ENCODE data around the gene HMMR. TPM values are rescaled to one million over a fixed set of nuclear protein-coding genes. Genes with fewer than 3 reads are reported as not detected.

HMMR gene
- total and polyA plus RNA-seq, 2 donors (not counting 1 experiment from before 2014, with no cell fraction given): 0.34 to 1.6 TPM

DNA sequence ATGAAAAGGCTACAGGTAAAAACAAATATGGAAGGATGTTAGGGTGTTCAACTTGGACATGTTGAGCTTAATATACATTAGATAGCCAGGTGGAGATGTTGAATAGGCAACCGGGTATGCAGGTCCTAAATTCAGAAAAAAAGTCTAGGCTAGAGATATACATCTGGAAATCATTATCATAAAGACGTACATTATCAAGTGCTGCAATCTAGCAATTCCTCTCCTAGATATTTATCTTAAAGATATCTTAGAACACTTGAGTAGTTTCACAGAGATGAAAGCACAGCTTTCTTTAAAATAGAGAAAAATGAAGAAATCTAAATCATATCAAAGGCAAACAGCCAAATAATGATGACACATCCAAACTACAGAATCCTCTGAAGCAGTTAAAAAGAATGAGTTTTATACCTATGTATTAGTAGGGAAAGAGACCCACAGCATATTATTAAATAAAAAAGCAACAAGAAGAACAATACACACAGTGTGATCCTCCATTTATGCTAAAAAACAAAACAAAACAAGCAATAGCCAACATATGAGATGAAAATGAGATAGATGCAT, 4.3 kb upstream of the HMMR start:
- no peaks in the 10 kb centered on the region for H3K27me3 Mint-ChIP-seq
- H3K27ac Mint-ChIP-seq: no peak overlapping the region
- DNase-seq: no peak
- intact Hi-C loops (cut with micrococcal nuclease): no loop called here
- H3K4me1 Mint-ChIP-seq: peaks cover 27% of the 10 kb centered on the region
- peaks cover 13 to 22% of the 10 kb centered on the region in 2 donors for H3K4me1 ChIP-seq (ENCODE audit: control insufficient read depth in 2 of 2, insufficient read depth in 2 of 2, low read length in 2 of 2)
- H3K27ac ChIP-seq (ENCODE audit: low read length in 2 of 2): no peak overlapping the region
- H3K79me2 ChIP-seq (ENCODE audit: control insufficient read depth, insufficient read depth, low read length): peaks cover 30% of the 10 kb centered on the region
- no peaks in the 10 kb centered on the region for H3K27me3 ChIP-seq (replicated peaks in 1 of 4; ENCODE audit: control extremely low read depth in 1 of 4, control insufficient read depth in 3 of 4, insufficient read depth in 4 of 4, low read length in 3 of 4)
- ChIA-PET POLR2A (no interaction called here), CTCF (interaction anchor here (0.7 to 6.9 kb wide), 2 partner anchors 11 to 16 kb away, joined by 3 to 49 read pairs; partner anchors contain the start of gene CCNG1)
- no peaks in the 10 kb centered on the region for H3K9me3 Mint-ChIP-seq (ENCODE audit: insufficient read depth)
- no peak for ATAC-seq (ENCODE audit: low read depth)
- no peaks in the 10 kb centered on the region for H4K20me1 ChIP-seq (ENCODE audit: control insufficient read depth, insufficient read depth, low read length, poor library complexity, severe bottlenecking)
- no peak overlapping the region for H3K4me3 ChIP-seq (ENCODE audit: control extremely low read depth in 1 of 5, extremely low read depth in 1 of 5, insufficient read depth in 1 of 5, low read depth in 2 of 5, low read length in 4 of 5)
- TF ChIP-seq, protein P1, sequence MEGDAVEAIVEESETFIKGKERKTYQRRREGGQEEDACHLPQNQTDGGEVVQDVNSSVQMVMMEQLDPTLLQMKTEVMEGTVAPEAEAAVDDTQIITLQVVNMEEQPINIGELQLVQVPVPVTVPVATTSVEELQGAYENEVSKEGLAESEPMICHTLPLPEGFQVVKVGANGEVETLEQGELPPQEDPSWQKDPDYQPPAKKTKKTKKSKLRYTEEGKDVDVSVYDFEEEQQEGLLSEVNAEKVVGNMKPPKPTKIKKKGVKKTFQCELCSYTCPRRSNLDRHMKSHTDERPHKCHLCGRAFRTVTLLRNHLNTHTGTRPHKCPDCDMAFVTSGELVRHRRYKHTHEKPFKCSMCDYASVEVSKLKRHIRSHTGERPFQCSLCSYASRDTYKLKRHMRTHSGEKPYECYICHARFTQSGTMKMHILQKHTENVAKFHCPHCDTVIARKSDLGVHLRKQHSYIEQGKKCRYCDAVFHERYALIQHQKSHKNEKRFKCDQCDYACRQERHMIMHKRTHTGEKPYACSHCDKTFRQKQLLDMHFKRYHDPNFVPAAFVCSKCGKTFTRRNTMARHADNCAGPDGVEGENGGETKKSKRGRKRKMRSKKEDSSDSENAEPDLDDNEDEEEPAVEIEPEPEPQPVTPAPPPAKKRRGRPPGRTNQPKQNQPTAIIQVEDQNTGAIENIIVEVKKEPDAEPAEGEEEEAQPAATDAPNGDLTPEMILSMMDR (IDR thresholded peaks at IDR 0.05): no peak
- no peak for TF ChIP-seq EZH2 (IDR thresholded peaks at IDR 0.05; ENCODE audit: borderline replicate concordance, insufficient read depth, low read depth, low read length, poor library complexity, severe bottlenecking)
- H3K9ac ChIP-seq (ENCODE audit: low read length): no peak overlapping the region
- no peaks in the 10 kb centered on the region for H3K9me3 ChIP-seq (ENCODE audit: control extremely low read depth in 1 of 3, control insufficient read depth in 2 of 3, insufficient read depth in 1 of 3, low read length in 2 of 3)
- no CpG with 5 or more reads among the region's 2 CpGs for WGBS (ENCODE audit: insufficient coverage)
- no peak overlapping the region for H2AFZ ChIP-seq (ENCODE audit: insufficient read depth, low read depth, low read length, poor library complexity, severe bottlenecking)
- H3K4me3 Mint-ChIP-seq: no peak overlapping the region
- no peak overlapping the region for H3K4me2 ChIP-seq (replicated peaks; ENCODE audit: low read depth, low read length, poor library complexity, severe bottlenecking)
- peaks cover 2 to 25% of the 10 kb centered on the region in 2 experiments for H3K36me3 ChIP-seq (replicated peaks in 1 of 2; ENCODE audit: control extremely low read depth in 1 of 2, control insufficient read depth in 1 of 2, extremely low read depth in 1 of 2, insufficient read depth in 2 of 2, low read length in 1 of 2)

DNA sequence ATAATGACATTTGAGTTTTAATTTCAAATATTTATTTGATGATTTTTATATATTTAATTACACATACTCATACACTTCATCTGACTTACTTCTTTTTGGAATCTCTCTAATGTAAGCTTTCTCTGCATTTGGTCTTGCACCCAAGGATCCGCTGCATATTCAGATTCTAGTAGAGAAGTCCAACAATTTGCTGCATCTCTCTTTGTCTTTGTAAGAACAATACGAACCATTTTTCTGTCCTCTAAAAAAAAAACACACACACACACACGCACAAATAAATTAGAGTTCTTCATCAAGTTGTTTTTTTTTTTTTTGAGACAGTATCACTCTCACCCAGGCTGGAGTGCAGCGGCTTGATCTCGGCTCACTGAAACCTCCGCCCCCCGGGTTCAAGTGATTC, 3.6 kb upstream of the HMMR start:
- CTCF ChIA-PET: interaction anchor here (0.7 to 6.9 kb wide), 3 partner anchors 12 to 17 kb away, joined by 3 to 50 read pairs (median 49); partner anchors contain the start of gene CCNG1
- Histone ChIP-seq H3K4me1 (ENCODE audit: control insufficient read depth in 2 of 2, insufficient read depth in 2 of 2, low read length in 2 of 2) (peaks cover 15 to 25% of the 10 kb centered on the region in 2 donors), H3K9ac (ENCODE audit: low read length) (no peak overlapping the region), H2AFZ (ENCODE audit: insufficient read depth, low read depth, low read length, poor library complexity, severe bottlenecking) (no peak overlapping the region), H3K4me3 (ENCODE audit: control extremely low read depth in 1 of 5, extremely low read depth in 1 of 5, insufficient read depth in 1 of 5, low read depth in 2 of 5, low read length in 4 of 5) (no peak overlapping the region), H3K27me3 (replicated peaks in 1 of 4; ENCODE audit: control extremely low read depth in 1 of 4, control insufficient read depth in 3 of 4, insufficient read depth in 4 of 4, low read length in 3 of 4) (no peaks in the 10 kb centered on the region), H3K79me2 (ENCODE audit: control insufficient read depth, insufficient read depth, low read length) (peaks cover 30% of the 10 kb centered on the region), H3K9me3 (ENCODE audit: control extremely low read depth in 1 of 3, control insufficient read depth in 2 of 3, insufficient read depth in 1 of 3, low read length in 2 of 3) (no peaks in the 10 kb centered on the region), H3K4me2 (replicated peaks; ENCODE audit: low read depth, low read length, poor library complexity, severe bottlenecking) (no peak overlapping the region), H4K20me1 (ENCODE audit: control insufficient read depth, insufficient read depth, low read length, poor library complexity, severe bottlenecking) (no peaks in the 10 kb centered on the region), H3K36me3 (replicated peaks in 1 of 2; ENCODE audit: control extremely low read depth in 1 of 2, control insufficient read depth in 1 of 2, extremely low read depth in 1 of 2, insufficient read depth in 2 of 2, low read length in 1 of 2) (peaks cover 2 to 21% of the 10 kb centered on the region in 2 experiments), H3K27ac (ENCODE audit: low read length in 2 of 2) (no peak overlapping the region)
- H3K4me3 Mint-ChIP-seq: no peak overlapping the region
- no peak overlapping the region for H3K27ac Mint-ChIP-seq
- ATAC-seq (ENCODE audit: low read depth): no peak
- POLR2A ChIA-PET: no interaction called here
- DNase-seq: no peak
- WGBS (ENCODE audit: insufficient coverage): 100% methylated on average over 4 of the region's 7 CpGs
- no peaks in the 10 kb centered on the region for H3K27me3 Mint-ChIP-seq
- TF ChIP-seq EZH2 (IDR thresholded peaks at IDR 0.05; ENCODE audit: borderline replicate concordance, insufficient read depth, low read depth, low read length, poor library complexity, severe bottlenecking): no peak
- TF ChIP-seq, protein P1 (IDR thresholded peaks at IDR 0.05): no peak
- intact Hi-C loops (cut with micrococcal nuclease): no loop called here
- H3K9me3 Mint-ChIP-seq (ENCODE audit: insufficient read depth): no peaks in the 10 kb centered on the region
- H3K4me1 Mint-ChIP-seq: peaks cover 31% of the 10 kb centered on the region
